Measurements from ENCODE around the gene RNF213.

The RNF213 gene

DNA sequence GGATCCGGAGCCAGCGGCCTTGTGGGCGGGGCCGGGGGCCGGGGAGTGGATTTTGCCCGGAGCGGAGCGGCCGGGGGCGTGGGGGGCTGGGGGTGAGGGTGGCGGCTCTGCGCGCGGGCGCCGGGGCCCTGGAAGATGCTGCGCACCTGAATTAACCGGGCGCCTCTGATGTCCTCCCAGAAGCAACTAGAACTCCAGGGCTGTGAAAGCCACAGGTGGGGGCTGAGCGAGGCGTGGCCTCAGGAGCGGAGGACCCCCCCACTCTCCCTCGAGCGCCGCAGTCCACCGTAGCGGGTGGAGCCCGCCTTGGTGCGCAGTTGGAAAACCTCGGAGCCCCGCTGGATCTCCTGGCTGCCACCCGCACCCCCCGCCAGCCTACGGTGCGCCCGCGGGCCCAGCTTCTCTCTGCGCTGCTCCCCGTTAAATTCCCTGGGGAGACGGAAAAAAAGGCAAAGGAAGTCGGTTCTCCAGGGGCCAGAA is 39.9 kb upstream of the RNF213 start:
- H3K9ac ChIP-seq = peak overlapping the region; percentile 89
- no peaks in the 10 kb centered on the region for H3K36me3 ChIP-seq (ENCODE audit: control insufficient read depth, insufficient read depth, low read length)
- H3K9me3 ChIP-seq (ENCODE audit: control insufficient read depth, low read length) = no peaks in the 10 kb centered on the region
- no peaks in the 10 kb centered on the region for H3K27me3 ChIP-seq (ENCODE audit: control insufficient read depth, insufficient read depth, low read length)
- H2AFZ ChIP-seq = peak overlapping the region; percentile 97
- TF ChIP-seq, protein P1, sequence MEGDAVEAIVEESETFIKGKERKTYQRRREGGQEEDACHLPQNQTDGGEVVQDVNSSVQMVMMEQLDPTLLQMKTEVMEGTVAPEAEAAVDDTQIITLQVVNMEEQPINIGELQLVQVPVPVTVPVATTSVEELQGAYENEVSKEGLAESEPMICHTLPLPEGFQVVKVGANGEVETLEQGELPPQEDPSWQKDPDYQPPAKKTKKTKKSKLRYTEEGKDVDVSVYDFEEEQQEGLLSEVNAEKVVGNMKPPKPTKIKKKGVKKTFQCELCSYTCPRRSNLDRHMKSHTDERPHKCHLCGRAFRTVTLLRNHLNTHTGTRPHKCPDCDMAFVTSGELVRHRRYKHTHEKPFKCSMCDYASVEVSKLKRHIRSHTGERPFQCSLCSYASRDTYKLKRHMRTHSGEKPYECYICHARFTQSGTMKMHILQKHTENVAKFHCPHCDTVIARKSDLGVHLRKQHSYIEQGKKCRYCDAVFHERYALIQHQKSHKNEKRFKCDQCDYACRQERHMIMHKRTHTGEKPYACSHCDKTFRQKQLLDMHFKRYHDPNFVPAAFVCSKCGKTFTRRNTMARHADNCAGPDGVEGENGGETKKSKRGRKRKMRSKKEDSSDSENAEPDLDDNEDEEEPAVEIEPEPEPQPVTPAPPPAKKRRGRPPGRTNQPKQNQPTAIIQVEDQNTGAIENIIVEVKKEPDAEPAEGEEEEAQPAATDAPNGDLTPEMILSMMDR (IDR thresholded peaks at IDR 0.05) = no peak
- H3K79me2 ChIP-seq = peaks cover 8% of the 10 kb centered on the region
- H3K4me2 ChIP-seq (ENCODE audit: low read length) = peak overlapping the region; percentile 79
- peaks cover 12% of the 10 kb centered on the region for H3K4me1 ChIP-seq
- no peak overlapping the region for H3K27ac ChIP-seq
- H3K4me3 ChIP-seq (ENCODE audit: low read depth, low read length) = peak overlapping the region; percentile 87

DNA sequence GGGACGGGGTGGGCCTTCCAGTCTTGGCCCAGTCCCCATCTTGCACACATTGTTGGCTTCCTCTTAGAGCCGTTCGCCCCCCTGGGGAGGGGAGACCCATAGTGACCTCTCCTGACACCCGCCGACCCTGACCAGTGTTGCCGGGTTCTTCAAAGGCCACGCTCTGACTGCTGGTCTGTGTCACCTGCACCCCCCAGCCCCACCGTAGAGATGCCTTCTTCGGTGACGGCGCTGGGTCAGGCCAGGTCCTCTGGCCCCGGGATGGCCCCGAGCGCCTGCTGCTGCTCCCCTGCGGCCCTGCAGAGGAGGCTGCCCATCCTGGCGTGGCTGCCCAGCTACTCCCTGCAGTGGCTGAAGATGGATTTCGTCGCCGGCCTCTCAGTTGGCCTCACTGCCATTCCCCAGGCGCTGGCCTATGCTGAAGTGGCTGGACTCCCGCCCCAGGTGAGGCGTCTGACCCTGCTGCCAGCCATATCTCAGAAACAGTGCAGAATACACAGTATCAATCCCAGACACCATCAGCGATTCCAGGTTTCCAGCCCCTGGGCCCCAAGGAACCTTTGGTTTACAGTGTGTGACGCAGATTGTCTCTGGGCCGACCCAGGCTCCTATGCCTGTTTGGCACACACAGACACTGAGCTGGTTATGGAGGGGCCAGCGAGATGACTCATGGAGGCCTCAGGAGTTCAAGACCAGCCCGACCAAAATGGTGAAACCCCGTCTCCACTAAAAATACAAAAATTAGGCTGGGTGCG is 39.1 kb upstream of the RNF213 start:
- Histone ChIP-seq H3K4me1 (peaks cover 12% of the 10 kb centered on the region), H2AFZ (no peak overlapping the region), H3K79me2 (peaks cover 8% of the 10 kb centered on the region), H3K9me3 (ENCODE audit: control insufficient read depth, low read length) (no peaks in the 10 kb centered on the region), H3K36me3 (ENCODE audit: control insufficient read depth, insufficient read depth, low read length) (no peaks in the 10 kb centered on the region), H3K9ac (no peak overlapping the region), H3K4me2 (ENCODE audit: low read length) (peak overlapping the region; percentile 79), H3K27ac (no peak overlapping the region), H3K4me3 (ENCODE audit: low read depth, low read length) (peak overlapping the region; percentile 87), H3K27me3 (ENCODE audit: control insufficient read depth, insufficient read depth, low read length) (no peaks in the 10 kb centered on the region)
- TF ChIP-seq, protein P1 (IDR thresholded peaks at IDR 0.05) = no peak

DNA sequence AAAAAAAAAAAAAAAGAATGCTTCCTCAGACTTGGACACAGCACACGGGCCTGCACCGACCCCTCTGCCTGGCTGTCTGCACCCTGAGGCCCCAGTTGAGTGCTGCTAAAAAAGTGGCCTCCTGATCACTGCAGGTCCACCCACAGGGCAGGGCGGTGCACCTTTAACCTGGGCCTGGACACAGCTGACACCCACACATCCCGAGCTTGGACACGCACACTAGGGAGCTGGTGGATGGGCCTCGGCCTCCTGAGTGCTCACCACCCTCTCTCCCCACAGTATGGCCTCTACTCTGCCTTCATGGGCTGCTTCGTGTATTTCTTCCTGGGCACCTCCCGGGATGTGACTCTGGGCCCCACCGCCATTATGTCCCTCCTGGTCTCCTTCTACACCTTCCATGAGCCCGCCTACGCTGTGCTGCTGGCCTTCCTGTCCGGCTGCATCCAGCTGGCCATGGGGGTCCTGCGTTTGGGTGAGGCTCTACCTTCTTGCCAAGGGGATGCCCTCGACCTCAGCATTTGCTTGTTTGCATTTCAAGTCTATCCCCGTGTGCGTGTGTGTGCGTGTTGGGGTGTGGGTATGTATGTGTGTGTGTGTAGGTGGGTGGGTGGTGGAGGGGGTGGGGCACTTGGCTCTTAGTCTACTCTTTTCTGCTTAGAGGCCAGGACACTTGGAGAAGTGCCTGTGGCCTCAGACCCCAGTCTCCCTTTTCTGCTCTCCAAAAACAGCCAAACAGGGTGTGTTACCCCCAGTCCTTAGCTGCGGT is 38.1 kb upstream of the RNF213 start:
- H3K9me3 ChIP-seq (ENCODE audit: control insufficient read depth, low read length) = no peaks in the 10 kb centered on the region
- H3K4me2 ChIP-seq (ENCODE audit: low read length) = no peak overlapping the region
- no peaks in the 10 kb centered on the region for H3K27me3 ChIP-seq (ENCODE audit: control insufficient read depth, insufficient read depth, low read length)
- no peak overlapping the region for H3K9ac ChIP-seq
- no peak overlapping the region for H3K4me3 ChIP-seq (ENCODE audit: low read depth, low read length)
- H3K79me2 ChIP-seq = peaks cover 11% of the 10 kb centered on the region
- H3K36me3 ChIP-seq (ENCODE audit: control insufficient read depth, insufficient read depth, low read length) = no peaks in the 10 kb centered on the region
- TF ChIP-seq, protein P1 (IDR thresholded peaks at IDR 0.05) = no peak
- H2AFZ ChIP-seq = no peak overlapping the region
- H3K4me1 ChIP-seq = peaks cover 12% of the 10 kb centered on the region
- no peak overlapping the region for H3K27ac ChIP-seq

DNA sequence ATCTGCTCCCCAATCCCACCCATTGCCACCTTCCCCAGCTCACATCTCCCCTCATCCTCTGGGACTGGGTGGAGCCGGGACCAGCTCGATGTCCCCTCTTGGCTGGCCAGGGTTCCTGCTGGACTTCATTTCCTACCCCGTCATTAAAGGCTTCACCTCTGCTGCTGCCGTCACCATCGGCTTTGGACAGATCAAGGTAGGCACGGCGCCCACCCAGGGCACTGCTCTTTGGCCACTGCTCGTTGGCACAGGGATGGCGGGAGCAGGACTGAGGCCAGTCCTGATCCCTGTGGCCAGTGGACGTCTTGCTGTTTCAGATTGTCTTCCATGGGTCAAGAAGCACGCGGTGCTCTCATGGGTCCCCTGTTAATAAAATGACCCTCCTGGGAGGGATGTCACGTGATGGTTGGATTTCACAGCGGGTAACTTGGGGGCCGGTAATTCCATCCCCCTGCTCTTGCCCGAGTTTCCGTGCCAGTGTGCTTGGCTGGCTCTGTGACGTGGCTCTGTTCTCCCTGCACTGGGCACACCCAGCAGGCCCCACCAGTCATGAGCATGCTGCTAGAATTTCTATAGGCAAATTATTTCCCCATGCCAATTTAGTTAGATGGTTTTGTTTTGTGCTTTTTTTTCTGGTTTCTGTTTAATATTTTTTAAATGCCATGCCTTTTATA is 37.4 kb upstream of the RNF213 start:
- TF ChIP-seq, protein P1 (IDR thresholded peaks at IDR 0.05) = no peak
- Histone ChIP-seq H3K27me3 (ENCODE audit: control insufficient read depth, insufficient read depth, low read length) (no peaks in the 10 kb centered on the region), H3K27ac (no peak overlapping the region), H3K4me2 (ENCODE audit: low read length) (no peak overlapping the region), H3K4me1 (peaks cover 12% of the 10 kb centered on the region), H3K9ac (no peak overlapping the region), H3K79me2 (peaks cover 11% of the 10 kb centered on the region), H3K9me3 (ENCODE audit: control insufficient read depth, low read length) (no peaks in the 10 kb centered on the region), H3K36me3 (ENCODE audit: control insufficient read depth, insufficient read depth, low read length) (no peaks in the 10 kb centered on the region), H2AFZ (no peak overlapping the region), H3K4me3 (ENCODE audit: low read depth, low read length) (no peak overlapping the region)
